HG02884 (cell line): ENCODE measurements around the gene SPEF1.

Experiments
- ATAC-seq: cut with Tn5 transposase; IDR thresholded peaks from one replicate; pipeline ENCODE4 v1.9.1; 2021; ENCODE audit warnings: mild to moderate bottlenecking, moderate library complexity; ENCODE audit not compliant: unreplicated experiment

The SPEF1 gene

GRCh38 chr20:3751305-3751674 is 30.0 kb downstream of the SPEF1 start:
- no peak for ATAC-seq

GRCh38 chr20:3749689-3750531 is 31.3 kb downstream of the SPEF1 start:
- no peak for ATAC-seq

- ATAC-seq, result no peak
Observed at GRCh38 chr20:3749087-3749688, 32.1 kb downstream of the SPEF1 start.

GRCh38 chr20:3748073-3748472 is 33.2 kb downstream of the SPEF1 start:
- ATAC-seq, result no peak

GRCh38 chr20:3747471-3747870 is 33.8 kb downstream of the SPEF1 start:
- ATAC-seq, result no peak

- ATAC-seq, result no peak
Observed at GRCh38 chr20:3745686-3746173, 35.5 kb downstream of the SPEF1 start.

- no peak for ATAC-seq
Observed at GRCh38 chr20:3744806-3745685, 36.2 kb downstream of the SPEF1 start.

GRCh38 chr20:3744037-3744436 is 37.2 kb downstream of the SPEF1 start:
- no peak for ATAC-seq

- no peak for ATAC-seq
Observed at GRCh38 chr20:3743251-3743650, 38.0 kb downstream of the SPEF1 start.

GRCh38 chr20:3741836-3742458 is 39.3 kb downstream of the SPEF1 start:
- no peak for ATAC-seq

GRCh38 chr20:3740615-3741301 is 40.5 kb downstream of the SPEF1 start:
- ATAC-seq, result no peak

- ATAC-seq, result no peak
Observed at GRCh38 chr20:3739926-3740451, 41.3 kb downstream of the SPEF1 start.

- ATAC-seq, result no peak
Observed at GRCh38 chr20:3739054-3739925, 42.0 kb downstream of the SPEF1 start.

GRCh38 chr20:3738111-3739053 is 42.9 kb downstream of the SPEF1 start:
- no peak for ATAC-seq

- ATAC-seq, result no peak
Observed at GRCh38 chr20:3735768-3736167, 45.5 kb downstream of the SPEF1 start.

- no peak for ATAC-seq
Observed at GRCh38 chr20:3734111-3734843, 47.0 kb downstream of the SPEF1 start.
